Tibial nerve (tissue), 4 donors: ENCODE results near the gene APOH. TPM values are rescaled to one million over a fixed set of nuclear protein-coding genes. Genes with fewer than 3 reads are reported as not detected.

Experiments
- DNase-seq, 2 donors: peaks; one replicate each; pipeline ENCODE4 v3.0.0-alpha.2; 2019; ENCODE audit warnings: low spot score in 2 of 2
- H3K27ac ChIP-seq, 4 donors: fragments of 200-600 bp; sonication (generic) in 3 of 4; one replicate each; pipeline ENCODE4 v1.5.1; 2017 to 2019; ENCODE audit warnings: mild to moderate bottlenecking in 1 of 4
- H3K27me3 ChIP-seq, 2 donors: fragments of 200-600 bp; sonication (generic) in 1 of 2; one replicate each; pipeline versions ENCODE4 v1.5.1 to v1.6.0; 2017 to 2019
- H3K36me3 ChIP-seq, 3 donors: fragments of 200-600 bp; sonication (generic); one replicate each; pipeline ENCODE4 v1.5.1; 2018 to 2019
- H3K4me1 ChIP-seq, 4 donors: fragments of 200-600 bp; sonication (generic) in 3 of 4; one replicate each; pipeline ENCODE4 v1.5.1; 2017 to 2019
- H3K4me3 ChIP-seq, 4 donors: fragments of 200-600 bp; sonication (generic) in 3 of 4; one replicate each; pipeline ENCODE4 v1.5.1; 2017 to 2019; ENCODE audit warnings: mild to moderate bottlenecking in 1 of 4, moderate library complexity in 1 of 4
- H3K9me3 ChIP-seq, 4 donors: fragments of 200-600 bp; sonication (generic) in 3 of 4; one replicate each; pipeline ENCODE4 v1.5.1; 2017 to 2019
- CTCF ChIP-seq, 5 experiments: fragments of 200-600 bp in 3 of 5; fragments of 450-650 bp in 2 of 5; sonication (generic) in 3 of 5; IDR thresholded peaks; one replicate each; pipeline ENCODE4 v1.5.1; 2016 to 2019; ENCODE audit warnings: antibody characterized with exemption in 5 of 5, mild to moderate bottlenecking in 3 of 5, moderate library complexity in 2 of 5
- EP300 ChIP-seq, 2 donors: sonication (generic); formaldehyde crosslinking; IDR thresholded peaks; one replicate each; pipeline ENCODE4 v1.6.1; 2017; ENCODE audit warnings: antibody characterized with exemption in 2 of 2, mild to moderate bottlenecking in 1 of 2
- POLR2A ChIP-seq, 2 donors: fragments of 450-650 bp; IDR thresholded peaks; one replicate each; pipeline ENCODE4 v1.6.1; 2017; ENCODE audit warnings: antibody characterized with exemption in 2 of 2, mild to moderate bottlenecking in 2 of 2, moderate library complexity in 2 of 2
- WGBS, 2 donors: methylation state at CpG; one replicate each; pipeline ENCODE4 v1.1.5; 2018; 5-methylcytosine and 5-hydroxymethylcytosine counted together
- total RNA-seq, 4 donors: library from RNA; depleted of rRNA; stranded (reverse); fragments of >200 nt; gene quantifications; one replicate each; pipeline ENCODE4 v1.1.0, GENCODE V29; 2016

Gene APOH
- not detected for total RNA-seq

DNA sequence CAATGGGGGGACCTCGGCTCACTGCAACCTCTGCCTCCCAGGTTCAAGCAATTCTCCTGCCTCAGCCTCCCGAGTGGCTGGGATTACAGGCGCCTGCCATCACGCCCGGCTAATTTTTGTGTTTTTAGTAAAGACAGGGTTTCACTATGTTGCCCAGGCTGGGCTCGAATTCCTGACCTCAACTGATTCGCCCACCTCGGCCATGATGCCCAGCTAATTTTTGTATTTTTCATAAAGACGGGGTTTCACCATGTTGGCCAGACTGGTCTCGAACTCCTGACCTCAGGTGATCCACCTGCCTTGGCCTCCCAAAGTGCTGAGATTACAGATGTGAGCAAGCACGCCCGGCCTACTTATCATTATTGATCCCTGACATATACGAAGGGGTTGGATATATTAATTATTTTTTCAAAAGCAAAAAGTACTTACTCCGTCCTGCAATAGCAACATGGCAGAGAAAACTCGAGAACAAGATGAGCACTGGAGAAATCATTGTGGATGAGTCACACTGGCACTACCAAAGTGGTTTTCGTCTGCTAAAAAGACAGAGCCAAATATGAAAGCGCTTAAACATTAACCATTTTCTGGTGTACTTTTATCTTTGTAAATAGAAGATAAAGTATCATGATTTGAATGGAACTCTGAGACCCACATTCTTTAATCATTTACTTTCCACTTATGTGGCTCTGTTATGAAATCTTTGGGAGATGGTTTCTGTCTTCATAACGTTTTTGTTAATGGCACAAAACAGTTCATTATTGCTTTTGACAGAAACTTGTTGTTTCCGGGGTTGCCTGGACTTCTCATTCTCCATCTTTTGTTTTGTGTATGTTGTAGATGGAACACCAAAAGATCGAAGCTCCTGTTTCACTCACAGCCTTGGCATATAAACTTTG lies at the start of gene APOH:
APOH (minus strand) TSS at position 529 of the 896 bp plus-strand sequence; CDS start at position 493, 36 bp downstream.
- DNase-seq: no peak
- Histone ChIP-seq H3K36me3 (no peaks in the 10 kb centered on the region), H3K4me3 (no peak within 1 kb of the TSS), H3K4me1 (no peaks in the 10 kb centered on the region), H3K27ac (no peak within 1 kb of the TSS), H3K27me3 (no peaks in the 10 kb centered on the region), H3K9me3 (no peaks in the 10 kb centered on the region)
- WGBS, 2 donors: 88 to 89% methylated on average over 20 of the region's 20 CpGs
- TF ChIP-seq POLR2A (IDR thresholded peaks at IDR 0.05): no peak
- no peak for TF ChIP-seq EP300 (IDR thresholded peaks at IDR 0.05)
- no peak for TF ChIP-seq CTCF (IDR thresholded peaks at IDR 0.05)

DNA sequence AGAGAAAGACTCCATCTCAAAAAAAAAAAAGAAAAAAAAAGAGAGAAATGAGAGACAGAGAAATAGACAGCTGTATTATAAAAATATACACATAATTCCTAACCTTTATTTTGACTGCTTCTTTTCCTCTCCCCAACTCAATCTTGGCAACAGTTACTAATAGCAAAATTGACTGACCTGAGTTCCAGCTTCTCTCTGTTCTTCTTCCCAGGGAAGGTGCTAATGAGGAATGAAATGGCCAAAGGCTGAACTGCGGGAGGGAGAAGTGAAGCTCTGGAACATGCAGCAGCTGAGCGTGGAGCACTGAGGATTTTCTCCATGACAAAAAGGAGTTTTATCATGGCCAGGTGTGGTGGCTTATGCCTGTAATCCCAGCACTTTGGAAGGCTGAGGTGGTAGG lies 48.0 kb upstream of the APOH start:
- WGBS, 2 donors: 90 to 92% methylated on average over 2 of the region's 2 CpGs
- no peaks in the 10 kb centered on the region for H3K36me3 ChIP-seq

DNA sequence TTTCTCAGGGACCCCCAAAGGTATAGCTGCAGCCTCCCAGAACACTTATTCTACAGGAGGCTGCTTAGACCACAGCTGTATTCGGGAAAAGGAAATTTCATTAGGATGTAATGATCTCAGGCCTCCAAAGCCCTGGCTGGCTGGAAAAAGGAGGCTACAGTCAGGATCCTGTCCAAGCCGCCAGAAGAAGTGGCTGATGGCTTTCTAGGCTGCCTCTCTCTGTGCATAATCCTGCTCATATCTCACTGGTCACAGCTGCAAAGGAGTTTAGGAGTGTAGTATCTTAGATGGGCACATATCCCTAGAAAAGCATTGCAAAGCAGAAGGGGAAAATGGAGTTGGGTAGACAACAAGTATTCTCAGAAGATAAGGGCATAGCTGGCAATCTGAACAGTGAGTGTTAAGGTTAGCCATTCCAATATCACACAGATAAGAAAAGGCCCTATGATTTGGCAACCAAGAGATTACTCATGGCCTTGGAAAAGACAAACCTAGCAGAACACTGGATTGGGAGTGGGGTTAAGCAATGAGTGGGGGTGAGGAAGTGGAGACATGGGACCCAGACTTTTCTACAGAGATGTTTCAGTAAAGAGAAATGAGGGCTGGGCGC lies 47.2 kb upstream of the APOH start:
- peaks cover 0 to under 1% (median 0%) of the 10 kb centered on the region in 4 donors for H3K9me3 ChIP-seq
- no peaks in the 10 kb centered on the region for H3K36me3 ChIP-seq
- H3K27me3 ChIP-seq: no peaks in the 10 kb centered on the region
- no peak for DNase-seq
- peaks cover 0 to 3% (median 0%) of the 10 kb centered on the region in 4 donors for H3K4me1 ChIP-seq
- WGBS, 2 donors: 81 to 87% methylated on average over 3 of the region's 3 CpGs
- TF ChIP-seq CTCF (IDR thresholded peaks at IDR 0.05): no peak
- no peak for TF ChIP-seq EP300 (IDR thresholded peaks at IDR 0.05)
- no peak for TF ChIP-seq POLR2A (IDR thresholded peaks at IDR 0.05)
- H3K27ac ChIP-seq: no peak overlapping the region
- H3K4me3 ChIP-seq: no peak overlapping the region

More for the DNA sequence above, 48.0 kb upstream of the APOH start:
- peaks cover 0 to 3% (median 0%) of the 10 kb centered on the region in 4 donors for H3K4me1 ChIP-seq
- TF ChIP-seq POLR2A (IDR thresholded peaks at IDR 0.05): no peak
- TF ChIP-seq EP300 (IDR thresholded peaks at IDR 0.05): no peak
- TF ChIP-seq CTCF (IDR thresholded peaks at IDR 0.05): no peak
- H3K4me3 ChIP-seq: no peak overlapping the region
- H3K27me3 ChIP-seq: no peaks in the 10 kb centered on the region
- H3K9me3 ChIP-seq: no peaks in the 10 kb centered on the region
- no peak for DNase-seq
- no peak overlapping the region for H3K27ac ChIP-seq

- H3K4me1 ChIP-seq: peaks cover 0 to 3% (median 0%) of the 10 kb centered on the region in 4 donors
- no peak for DNase-seq
- WGBS, 2 donors: 77 to 82% methylated on average over 6 of the region's 6 CpGs
- H3K9me3 ChIP-seq: peaks cover 0 to 4% (median 0%) of the 10 kb centered on the region in 4 donors
- no peaks in the 10 kb centered on the region for H3K36me3 ChIP-seq
- H3K4me3 ChIP-seq: no peak overlapping the region
- TF ChIP-seq EP300 (IDR thresholded peaks at IDR 0.05) (no peak), POLR2A (IDR thresholded peaks at IDR 0.05) (no peak), CTCF (IDR thresholded peaks at IDR 0.05) (no peak)
- H3K27me3 ChIP-seq: no peaks in the 10 kb centered on the region
- H3K27ac ChIP-seq: no peak overlapping the region
These were observed 46.4 kb upstream of the APOH start for GRCh38 chr17:66275651-66276050.

- H3K4me3 ChIP-seq: no peak overlapping the region
- no peaks in the 10 kb centered on the region for H3K27me3 ChIP-seq
- TF ChIP-seq EP300 (IDR thresholded peaks at IDR 0.05) (no peak), POLR2A (IDR thresholded peaks at IDR 0.05) (no peak), CTCF (IDR thresholded peaks at IDR 0.05) (no peak)
- no peak overlapping the region for H3K27ac ChIP-seq
- H3K4me1 ChIP-seq: peaks cover 0 to 3% (median 0%) of the 10 kb centered on the region in 4 donors
- no peaks in the 10 kb centered on the region for H3K36me3 ChIP-seq
- peaks cover 0 to 4% (median 0%) of the 10 kb centered on the region in 4 donors for H3K9me3 ChIP-seq
- no peak for DNase-seq
These were observed 44.3 kb upstream of the APOH start for GRCh38 chr17:66273586-66273848.
